Parathyroid adenoma (tissue), 2 donors: ENCODE measurements around the gene ZNF524.

Experiments
- H2AFZ ChIP-seq: fragments of 300-600 bp; sonication (generic); one replicate; pipeline ENCODE4 v1.7.0; 2017; ENCODE audit warnings: antibody characterized with exemption, mild to moderate bottlenecking
- H3K27ac ChIP-seq: fragments of 300-600 bp; sonication (generic); one replicate; pipeline ENCODE4 v1.7.0; 2017
- H3K27me3 ChIP-seq: fragments of 300-600 bp; sonication (generic); one replicate; pipeline ENCODE4 v1.7.0; 2017; ENCODE audit warnings: low read length; ENCODE audit not compliant: control insufficient read depth, insufficient read depth
- H3K36me3 ChIP-seq: fragments of 300-600 bp; sonication (generic); one replicate; pipeline ENCODE4 v1.7.0; 2017; ENCODE audit warnings: low read length; ENCODE audit not compliant: control insufficient read depth, insufficient read depth
- H3K4me1 ChIP-seq: fragments of 300-600 bp; sonication (generic); one replicate; pipeline ENCODE4 v1.7.0; 2017; ENCODE audit warnings: control low read depth
- H3K4me2 ChIP-seq: fragments of 300-600 bp; sonication (generic); one replicate; pipeline ENCODE4 v1.7.0; 2017; ENCODE audit warnings: low read length
- H3K4me3 ChIP-seq: fragments of 300-600 bp; sonication (generic); one replicate; pipeline ENCODE4 v1.7.0; 2017; ENCODE audit warnings: low read depth, low read length
- H3K79me2 ChIP-seq: fragments of 300-600 bp; sonication (generic); one replicate; pipeline ENCODE4 v1.7.0; 2017; ENCODE audit warnings: control low read depth
- H3K9ac ChIP-seq: fragments of 300-600 bp; sonication (generic); one replicate; pipeline ENCODE4 v1.7.0; 2017; ENCODE audit warnings: mild to moderate bottlenecking
- H3K9me3 ChIP-seq: fragments of 300-600 bp; sonication (generic); one replicate; pipeline ENCODE4 v1.7.0; 2017; ENCODE audit warnings: low read length; ENCODE audit not compliant: control insufficient read depth
- CTCF ChIP-seq: fragments of 300-600 bp; sonication (generic); IDR thresholded peaks from one replicate; pipeline ENCODE4 v1.7.0; 2017; ENCODE audit warnings: antibody characterized with exemption, mild to moderate bottlenecking
- donor health status: primary hyperparathyroidism.

Gene ZNF524

DNA sequence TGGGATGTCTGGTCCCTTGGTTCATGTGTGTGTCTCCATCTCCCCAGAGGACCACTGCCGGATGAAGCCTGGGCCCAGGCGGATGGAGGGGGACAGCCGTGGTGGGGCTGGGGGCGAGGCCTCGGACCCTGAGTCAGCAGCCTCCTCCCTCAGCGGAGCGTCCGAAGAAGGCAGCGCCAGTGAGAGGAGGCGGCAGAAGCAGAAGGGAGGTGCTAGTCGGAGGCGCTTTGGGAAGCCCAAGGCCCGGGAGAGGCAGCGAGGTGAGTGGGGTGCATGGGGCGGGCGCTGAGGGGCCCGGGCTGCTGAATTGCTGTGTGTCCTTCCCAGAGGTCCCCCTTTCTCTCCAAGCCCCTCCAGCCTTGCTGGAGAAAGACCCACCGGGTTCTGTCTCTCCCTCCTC lies 51.1 kb downstream of the ZNF524 start:
- Histone ChIP-seq H3K27ac (no peak overlapping the region), H2AFZ (no peak overlapping the region), H3K27me3 (no peaks in the 10 kb centered on the region), H3K9ac (no peak overlapping the region), H3K4me2 (no peak overlapping the region), H3K79me2 (peaks cover 11% of the 10 kb centered on the region), H3K36me3 (no peaks in the 10 kb centered on the region), H3K9me3 (no peaks in the 10 kb centered on the region), H3K4me1 (peaks cover 13% of the 10 kb centered on the region), H3K4me3 (no peak overlapping the region)
- TF ChIP-seq CTCF: no peak

GRCh38 chr19:55652311-55653128 lies 52.4 kb downstream of the ZNF524 start:
- Histone ChIP-seq H3K9ac (no peak overlapping the region), H3K79me2 (peaks cover 24% of the 10 kb centered on the region), H3K36me3 (no peaks in the 10 kb centered on the region), H3K4me2 (no peak overlapping the region), H3K4me1 (peaks cover 20% of the 10 kb centered on the region), H3K27ac (no peak overlapping the region), H3K27me3 (no peaks in the 10 kb centered on the region), H3K4me3 (no peak overlapping the region), H2AFZ (no peak overlapping the region), H3K9me3 (no peaks in the 10 kb centered on the region)
- no peak for TF ChIP-seq CTCF
